WTC11 (cell line): ENCODE data around the gene SYT1.

Source experiments
- CREB1 ChIP-seq: sonication (generic); formaldehyde crosslinking; IDR thresholded peaks from 2 replicates; pipeline ENCODE4 v1.8.0; 2023; ENCODE audit warnings: mild to moderate bottlenecking, missing genetic modification reagents
- CTCF ChIP-seq: fragments of 200-600 bp; IDR thresholded peaks from 2 replicates; pipeline ENCODE4 v1.8.0; 2022; ENCODE audit warnings: antibody characterized with exemption
- FOXP1 ChIP-seq: sonication (generic); formaldehyde crosslinking; IDR thresholded peaks from 2 replicates; pipeline ENCODE4 v1.8.0; 2022; ENCODE audit warnings: missing genetic modification reagents, mild to moderate bottlenecking, moderate library complexity, borderline replicate concordance
- JUN ChIP-seq: sonication (generic); formaldehyde crosslinking; IDR thresholded peaks from 2 replicates; pipeline ENCODE4 v1.8.0; 2023; ENCODE audit warnings: mild to moderate bottlenecking, missing genetic modification reagents
- ZNF317 ChIP-seq: sonication (generic); formaldehyde crosslinking; IDR thresholded peaks from 2 replicates; pipeline ENCODE4 v1.8.1; 2023; ENCODE audit warnings: low read depth, mild to moderate bottlenecking, moderate library complexity, missing genetic modification reagents, borderline replicate concordance

GRCh38 chr12:78994168-78994791 lies 129.7 kb downstream of the SYT1 start:
- no peak for TF ChIP-seq CTCF
- TF ChIP-seq FOXP1 (CRISPR knock-in tag), result no peak
- no peak for TF ChIP-seq CREB1 (CRISPR knock-in tag)
- no peak for TF ChIP-seq JUN (CRISPR knock-in tag)
- TF ChIP-seq ZNF317 (CRISPR knock-in tag), result no peak
